Hypothalamus (tissue), 51 donors: ENCODE data around the gene ESRRG.

Experiments used
- DNase-seq, 51 donors: peaks; one replicate each; lab custom pipeline; 2025; lab: John Stamatoyannopoulos, UW

Gene ESRRG

GRCh38 chr1:216523449-216524190, 199.6 kb downstream of the ESRRG start:
- DNase-seq = no peak

GRCh38 chr1:216523043-216523442, 200.2 kb downstream of the ESRRG start:
- DNase-seq = no peak

GRCh38 chr1:216521477-216521876, 201.8 kb downstream of the ESRRG start:
- no peak for DNase-seq

- peak in 1 of 51 donors; percentile 3 for DNase-seq
Measured at GRCh38 chr1:216518844-216519627, 204.2 kb downstream of the ESRRG start.

GRCh38 chr1:216502528-216503162, 220.6 kb downstream of the ESRRG start:
- no peak for DNase-seq

GRCh38 chr1:216500273-216500967, 222.8 kb downstream of the ESRRG start:
- DNase-seq = no peak

- DNase-seq = no peak
Measured at GRCh38 chr1:216499581-216500272, 223.5 kb downstream of the ESRRG start.

GRCh38 chr1:216498277-216498676, 225.0 kb downstream of the ESRRG start:
- no peak for DNase-seq

GRCh38 chr1:216485042-216485441, 238.2 kb downstream of the ESRRG start:
- DNase-seq = no peak

- no peak for DNase-seq
Measured at GRCh38 chr1:216483672-216484401, 239.4 kb downstream of the ESRRG start.

GRCh38 chr1:216482620-216483019, 240.6 kb downstream of the ESRRG start:
- no peak for DNase-seq

GRCh38 chr1:216478238-216478637, 245.0 kb downstream of the ESRRG start:
- no peak for DNase-seq

GRCh38 chr1:216476341-216476740, 246.9 kb downstream of the ESRRG start:
- no peak for DNase-seq

GRCh38 chr1:216475659-216476276, 247.5 kb downstream of the ESRRG start:
- no peak for DNase-seq

- no peak for DNase-seq
Measured at GRCh38 chr1:216466162-216466801, 256.9 kb downstream of the ESRRG start.

GRCh38 chr1:216464489-216464888, 258.7 kb downstream of the ESRRG start:
- DNase-seq = no peak

GRCh38 chr1:216462066-216462775, 261.0 kb downstream of the ESRRG start:
- no peak for DNase-seq

GRCh38 chr1:216461466-216461865, 261.8 kb downstream of the ESRRG start:
- DNase-seq = no peak
